SH-SY5Y (cell line): ENCODE measurements around the gene ARHGEF17.

Experiments used
- GATA2 ChIP-seq: IDR thresholded peaks from 2 replicates; pipeline ENCODE4 v1.6.1; 2011; ENCODE audit warnings: mild to moderate bottlenecking, low read depth, low read length
- GATA3 ChIP-seq: IDR thresholded peaks from 2 replicates; pipeline ENCODE4 v1.6.1; 2011; ENCODE audit warnings: low read depth, mild to moderate bottlenecking, low read length, moderate library complexity

The ARHGEF17 gene

DNA sequence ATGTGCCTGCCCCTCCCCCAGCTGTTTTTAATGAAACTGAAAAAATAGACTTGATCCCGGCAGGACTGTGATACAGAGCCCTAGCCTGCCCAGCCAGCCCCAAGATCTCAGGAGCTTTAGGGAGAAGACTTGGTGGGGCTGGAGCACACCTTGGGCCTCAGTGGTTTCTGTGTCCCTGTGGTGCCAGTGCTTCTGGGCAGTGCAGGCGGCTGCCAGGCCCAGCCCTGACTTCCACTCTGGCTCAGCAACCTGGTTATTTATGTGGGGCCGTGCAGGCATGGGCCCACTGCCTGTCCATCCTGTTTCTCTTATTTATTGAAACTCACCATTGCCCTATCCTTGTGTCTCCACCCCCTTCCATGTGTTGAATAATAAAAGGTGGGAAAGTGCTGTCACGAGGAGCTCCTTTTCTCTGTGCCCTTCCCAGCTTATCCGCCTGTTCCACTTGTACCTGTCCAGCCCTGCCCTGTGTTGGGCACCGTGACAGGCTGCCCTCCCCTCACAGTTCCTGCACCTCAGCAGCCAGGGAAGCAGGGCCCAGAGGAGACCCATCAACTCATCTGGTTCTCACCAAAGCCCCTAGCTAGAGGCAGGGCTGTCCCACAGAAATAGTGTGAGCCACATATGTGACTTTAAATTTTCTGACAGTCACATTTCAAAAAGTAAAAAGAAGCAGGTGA lies 88.3 kb downstream of the ARHGEF17 start:
- no peak for TF ChIP-seq GATA2
- no peak for TF ChIP-seq GATA3

DNA sequence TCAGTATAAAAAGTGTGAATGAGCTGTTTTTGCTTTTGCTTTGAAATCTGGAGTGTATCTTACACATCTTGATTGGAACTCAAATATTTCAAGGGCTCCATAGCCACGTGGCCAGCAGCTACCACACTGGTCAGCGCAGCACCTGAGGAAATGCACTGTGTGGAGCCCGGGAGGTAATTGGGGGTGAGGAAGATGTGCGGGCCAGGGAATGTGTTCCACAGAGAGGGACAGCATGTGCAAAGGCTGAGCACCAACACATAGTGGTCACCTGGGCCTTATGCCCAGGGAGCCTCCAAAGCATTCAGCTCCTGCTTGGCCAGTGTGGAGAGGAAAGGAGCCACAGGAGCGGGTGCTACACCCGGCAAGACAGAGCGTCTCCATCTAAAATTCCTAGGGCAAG lies 88.9 kb downstream of the ARHGEF17 start:
- TF ChIP-seq GATA2 = no peak

DNA sequence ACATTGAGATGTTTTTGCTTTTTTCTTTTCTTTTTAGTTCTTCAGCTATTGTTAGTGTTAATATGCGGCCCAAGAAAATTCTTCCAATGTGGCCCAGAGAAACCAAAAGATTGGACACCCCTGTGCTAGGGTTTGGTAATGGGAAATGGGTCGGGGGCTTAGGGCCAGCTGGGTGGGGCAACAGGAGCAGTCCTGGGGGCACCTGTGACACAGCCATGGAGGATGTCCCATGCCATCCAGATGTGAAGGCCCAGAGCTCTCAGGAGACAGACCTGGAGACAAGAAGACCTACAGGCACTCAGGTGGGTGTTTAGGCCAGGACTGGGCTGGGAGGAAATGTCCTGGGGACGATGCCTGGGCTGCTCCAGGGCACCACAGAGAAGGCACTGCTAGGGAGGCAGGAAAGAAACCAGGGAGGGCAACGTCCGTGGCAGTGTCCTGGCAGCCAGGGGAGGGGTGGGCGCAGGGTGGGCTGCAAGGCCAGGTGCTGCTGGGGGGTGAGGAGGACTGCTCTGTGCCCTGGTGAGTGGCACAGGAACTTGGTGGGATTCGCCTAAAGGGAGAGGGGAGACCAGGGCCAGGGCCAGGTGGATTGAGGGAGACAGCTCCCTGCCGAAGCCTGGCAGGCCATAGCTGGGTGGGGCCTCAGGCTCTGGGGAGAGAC lies 89.5 kb downstream of the ARHGEF17 start:
- TF ChIP-seq GATA2 (no peak), GATA3 (no peak)

DNA sequence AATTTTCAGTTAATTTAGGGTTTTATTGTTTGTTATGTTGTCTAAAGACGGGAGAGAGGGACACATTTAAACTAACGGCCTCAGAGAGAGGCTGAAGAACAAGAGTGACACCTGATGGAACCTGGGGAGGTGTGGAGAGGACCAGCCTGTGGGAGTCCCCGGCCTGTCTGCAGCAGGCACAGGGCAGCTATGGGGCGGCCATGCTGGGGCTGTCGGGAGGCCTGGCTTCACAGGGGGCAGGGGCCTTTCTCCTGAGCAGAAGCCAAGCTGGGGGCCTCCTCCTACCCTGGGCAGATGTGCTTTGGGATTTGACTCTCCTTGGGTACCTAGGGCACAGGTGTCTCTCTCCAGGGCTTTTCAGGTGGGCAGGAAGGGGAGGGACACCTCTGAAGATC lies 90.1 kb downstream of the ARHGEF17 start:
- no peak for TF ChIP-seq GATA2
- no peak for TF ChIP-seq GATA3

DNA sequence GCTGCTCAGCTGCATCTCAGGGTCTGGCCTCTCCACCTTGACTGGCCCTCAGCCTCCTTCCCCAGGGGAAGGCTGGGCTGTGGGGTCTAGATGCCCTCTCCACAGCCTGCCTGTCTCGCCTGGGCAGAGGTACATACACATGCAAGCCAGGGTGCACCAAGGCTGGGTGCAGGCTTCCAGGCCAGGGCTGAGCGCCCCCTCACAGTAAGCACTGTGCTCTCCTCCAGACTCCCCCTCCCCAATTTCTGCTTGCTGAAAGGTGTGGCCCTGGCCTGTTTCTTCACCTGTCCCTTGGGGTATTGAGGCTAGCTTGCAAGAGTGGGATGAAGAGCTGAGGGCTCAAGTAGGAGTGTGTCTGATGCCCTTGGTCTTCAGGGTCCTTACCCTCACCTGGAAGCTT lies 90.6 kb downstream of the ARHGEF17 start:
- TF ChIP-seq GATA2 (no peak), GATA3 (no peak)

DNA sequence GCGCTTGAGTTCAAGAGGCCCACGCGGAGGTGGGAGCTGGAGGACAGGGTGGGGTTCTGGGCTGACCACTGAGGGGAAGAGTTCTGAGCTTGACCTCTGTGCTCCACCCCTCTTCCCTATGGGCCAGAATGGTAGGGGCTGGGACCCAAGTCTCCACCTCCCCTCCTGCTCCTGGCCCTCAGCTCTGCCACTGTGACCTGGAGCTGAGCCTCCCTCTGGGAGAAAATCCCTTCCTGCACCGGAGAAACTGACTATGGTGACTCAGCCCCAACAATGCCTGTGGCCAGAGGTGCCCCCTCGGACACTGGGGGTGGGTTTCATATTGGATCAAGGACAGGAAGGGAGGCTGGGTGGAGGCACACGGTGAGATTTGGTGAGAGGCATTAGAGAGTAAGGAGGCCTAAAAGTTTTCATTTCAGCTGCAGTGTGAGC lies 91.1 kb downstream of the ARHGEF17 start:
- TF ChIP-seq GATA2 = no peak
- TF ChIP-seq GATA3 = no peak

DNA sequence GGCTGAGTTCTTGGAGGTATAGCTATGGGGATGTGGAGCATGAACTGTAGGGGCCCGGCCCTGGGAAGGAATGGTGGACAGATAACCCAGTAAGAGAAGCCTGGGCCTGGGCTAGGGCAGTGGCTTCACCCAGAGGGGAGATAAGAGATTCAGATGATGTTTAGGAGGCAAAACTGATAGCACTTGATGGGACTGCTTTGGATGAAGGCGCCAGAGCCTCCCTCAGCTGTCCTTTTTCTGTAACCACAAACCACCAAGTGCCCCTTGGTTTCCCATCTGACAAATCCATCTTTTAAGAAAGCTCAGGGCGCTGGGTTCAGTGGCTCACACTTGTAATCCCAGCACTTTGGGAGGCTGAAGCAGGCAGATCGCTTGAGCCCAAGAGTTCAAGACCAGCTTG lies 91.6 kb downstream of the ARHGEF17 start:
- TF ChIP-seq GATA2 (no peak), GATA3 (no peak)

DNA sequence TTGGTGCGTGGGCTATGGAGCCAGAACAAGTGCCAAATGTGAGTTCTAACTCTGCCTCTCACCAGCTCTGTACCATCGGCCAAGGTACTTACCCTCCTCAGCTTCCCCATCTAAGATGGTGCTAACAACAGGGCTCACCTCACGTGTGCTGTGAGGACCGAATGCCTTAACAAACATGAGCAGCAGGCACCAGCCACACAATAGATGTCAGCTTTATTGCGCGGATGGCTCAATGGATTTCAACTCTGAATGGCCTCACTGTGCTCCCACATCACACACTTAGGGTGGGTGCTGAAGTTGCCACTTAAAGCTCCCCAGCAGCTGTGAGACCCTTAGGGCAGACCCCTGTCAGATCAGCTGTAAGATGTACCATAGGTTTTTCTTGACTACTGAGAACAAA lies 92.2 kb downstream of the ARHGEF17 start:
- TF ChIP-seq GATA2 = no peak
- no peak for TF ChIP-seq GATA3

DNA sequence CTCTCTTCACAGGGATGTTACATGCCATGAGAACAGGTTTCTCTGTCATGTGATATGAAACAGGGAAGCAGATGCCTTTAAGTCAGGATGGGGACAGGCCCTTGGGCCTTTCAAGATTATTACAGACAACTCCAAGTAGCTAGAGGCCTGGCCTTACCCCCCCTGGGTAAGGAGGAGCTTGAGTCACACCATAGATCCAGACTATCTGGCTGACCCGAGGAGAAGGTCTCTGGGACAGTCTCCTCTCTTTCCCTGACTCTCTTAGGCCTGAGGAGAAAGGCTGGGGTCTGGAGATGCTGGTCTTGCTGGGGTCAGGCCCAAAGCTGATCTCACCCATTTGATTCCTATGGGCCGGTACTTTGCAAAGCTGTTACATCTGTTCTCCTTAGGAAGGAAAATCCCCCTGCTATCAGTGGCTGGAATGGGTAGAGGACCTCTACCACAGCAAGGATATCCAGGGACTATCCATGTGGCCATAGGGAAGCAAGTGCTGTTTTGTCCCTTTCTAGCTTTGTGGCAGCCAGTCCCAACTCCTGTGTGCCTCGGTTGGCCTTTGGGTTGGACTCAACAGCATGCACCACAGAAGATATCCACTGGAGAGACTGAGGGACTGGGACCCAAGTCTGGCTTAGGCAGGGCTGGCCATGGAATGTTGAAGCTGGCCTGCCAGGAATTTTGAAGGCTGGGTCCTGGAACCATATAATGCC lies 93.3 kb downstream of the ARHGEF17 start:
- TF ChIP-seq GATA2 = no peak

DNA sequence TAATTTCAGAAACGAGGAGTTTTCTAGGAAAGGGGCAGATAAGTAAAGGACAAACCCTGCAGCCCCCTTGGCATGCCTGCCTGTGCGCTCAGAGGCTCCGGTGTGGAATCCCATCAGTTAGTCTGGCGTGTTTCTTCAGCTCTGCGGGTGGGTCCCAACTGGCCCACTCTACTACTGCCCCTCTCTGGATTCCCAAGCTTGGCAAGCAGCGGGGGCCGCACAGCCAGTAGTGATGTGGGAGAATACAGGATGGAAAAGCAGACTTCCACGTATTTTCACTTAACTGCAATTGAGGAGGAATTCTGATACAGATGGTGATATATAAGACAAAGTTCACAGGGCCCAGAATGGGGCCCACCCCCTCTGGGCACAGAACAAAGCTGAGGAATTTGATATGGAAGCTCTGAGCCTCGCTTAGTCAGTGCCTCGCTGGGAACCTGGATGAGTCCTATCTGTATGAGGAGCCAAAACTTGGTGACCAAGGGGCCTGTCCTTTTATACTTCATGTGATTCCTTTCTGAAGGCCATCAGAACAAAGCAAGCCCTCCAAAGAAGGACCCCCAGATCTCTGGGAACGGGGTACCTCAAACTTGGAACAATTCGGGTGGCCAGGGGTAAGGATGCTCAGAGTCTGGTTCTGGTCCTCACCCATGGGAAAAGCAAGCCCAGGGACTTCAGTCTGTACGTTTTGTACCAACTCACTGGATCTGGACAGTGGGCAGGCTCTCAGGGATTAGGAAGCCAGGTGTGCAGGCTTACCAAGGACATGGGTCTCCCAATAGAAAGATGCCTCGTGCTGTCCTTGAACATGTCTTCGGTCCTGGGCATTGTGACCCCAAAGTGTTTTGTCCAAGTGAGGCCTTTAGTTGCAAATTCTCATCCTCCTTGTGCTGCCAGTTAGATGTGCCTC lies 94.1 kb downstream of the ARHGEF17 start:
- TF ChIP-seq GATA3 (no peak), GATA2 (no peak)

DNA sequence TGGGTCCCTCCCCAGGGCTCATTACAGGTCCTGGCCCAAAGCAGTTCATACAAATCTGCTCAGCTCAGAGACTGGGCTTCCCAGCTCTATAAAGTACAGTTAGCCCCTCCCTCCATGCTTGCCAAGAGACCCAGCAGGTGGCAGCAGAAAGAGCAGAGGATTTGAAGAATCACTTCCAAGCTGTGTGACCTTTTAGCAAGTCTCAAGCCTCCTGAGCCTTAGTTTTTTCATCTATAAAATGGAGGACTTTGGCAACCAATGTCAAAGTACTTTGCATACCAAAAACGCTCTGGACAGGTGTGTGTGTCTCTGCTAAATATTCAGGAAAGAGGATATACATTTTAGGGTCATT lies 94.7 kb downstream of the ARHGEF17 start:
- TF ChIP-seq GATA2 = no peak
- TF ChIP-seq GATA3 = no peak

DNA sequence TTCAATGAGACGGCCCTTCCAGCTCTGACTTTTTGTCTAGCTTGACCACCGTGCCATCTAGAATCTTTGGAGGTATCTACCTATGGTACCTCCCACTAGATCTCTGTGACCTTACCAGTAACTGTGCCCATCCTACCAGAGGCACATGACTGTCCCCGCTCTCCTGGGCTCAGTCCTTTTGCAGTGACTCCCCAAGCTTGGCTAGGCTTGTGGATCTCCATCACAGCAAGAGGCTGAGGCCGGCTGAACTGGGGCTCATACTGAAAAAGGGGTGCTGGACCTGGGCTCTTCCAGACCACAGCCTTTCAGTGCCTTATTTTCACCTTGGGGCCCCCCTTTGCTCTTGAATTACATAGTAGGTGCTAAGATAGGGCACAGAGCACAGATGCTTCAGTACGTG lies 95.5 kb downstream of the ARHGEF17 start:
- TF ChIP-seq GATA2 = no peak
- TF ChIP-seq GATA3 = no peak

DNA sequence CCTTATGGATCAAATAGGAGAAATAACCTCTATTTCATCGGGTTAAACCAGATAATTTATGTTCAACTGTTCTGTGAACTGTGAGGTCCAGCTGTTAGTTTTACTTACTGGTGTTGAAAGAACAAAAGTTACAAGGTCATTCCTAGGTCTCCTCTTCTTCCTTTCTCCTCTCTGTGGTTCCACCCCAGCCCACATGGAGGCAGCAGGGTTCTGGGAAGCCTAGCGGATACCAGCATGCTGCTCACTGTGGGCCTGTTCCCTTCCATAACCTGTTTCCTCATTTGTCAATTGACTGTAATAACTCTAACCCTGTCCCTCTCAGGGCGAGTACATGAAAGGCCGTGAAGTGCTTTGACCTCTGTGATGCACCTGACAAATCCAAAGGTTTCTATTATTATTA lies 96.0 kb downstream of the ARHGEF17 start:
- no peak for TF ChIP-seq GATA3
- TF ChIP-seq GATA2 = no peak

DNA sequence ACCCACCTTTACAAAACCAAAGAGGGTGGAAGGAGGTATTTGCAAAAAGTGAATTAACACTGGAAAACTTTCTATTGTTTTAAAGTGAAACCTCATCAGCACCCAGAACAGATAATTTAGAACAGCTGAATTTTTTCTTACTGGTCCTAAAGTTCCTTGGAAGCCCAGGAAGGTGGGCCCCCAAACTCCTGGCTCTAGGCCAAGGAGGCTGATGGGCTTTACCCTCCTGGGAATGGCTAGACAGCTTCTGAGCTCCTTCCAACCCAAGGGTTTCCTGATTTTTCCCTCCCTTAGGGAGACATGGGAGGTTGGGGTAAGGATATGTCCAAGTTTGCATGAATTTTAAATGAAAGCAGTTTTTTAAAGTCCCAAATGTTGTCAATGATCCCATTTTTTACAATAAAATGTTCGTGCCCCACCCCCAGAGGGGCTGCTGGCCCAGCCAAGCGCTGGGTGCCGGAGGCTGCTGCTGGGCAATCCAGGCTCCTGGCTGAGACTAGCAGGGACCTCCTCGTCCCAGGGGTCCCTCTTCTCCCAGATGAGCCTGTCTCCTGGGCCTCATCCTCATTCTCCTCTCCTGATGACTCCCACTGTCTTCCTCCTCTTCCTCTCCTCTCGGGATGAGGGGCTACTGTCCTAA lies 96.5 kb downstream of the ARHGEF17 start:
- no peak for TF ChIP-seq GATA2
- no peak for TF ChIP-seq GATA3

DNA sequence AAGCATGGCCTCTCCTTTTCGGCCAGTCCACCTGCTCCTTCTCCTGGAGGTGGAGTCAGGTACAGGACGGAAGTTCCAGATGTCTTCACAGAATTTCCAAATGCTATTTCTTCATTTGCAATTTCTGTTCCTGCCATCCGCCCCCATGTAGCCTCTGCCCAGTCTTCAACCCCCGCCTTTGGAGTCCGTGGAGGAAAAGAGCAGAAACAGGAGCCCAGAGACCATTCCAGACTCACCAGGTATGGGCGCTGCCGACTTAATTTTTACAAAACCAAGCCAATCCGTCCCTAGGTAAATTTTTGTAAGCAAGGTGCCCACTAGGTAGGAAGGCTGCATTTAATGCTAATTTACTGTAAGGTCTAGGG lies 97.1 kb downstream of the ARHGEF17 start:
- TF ChIP-seq GATA2 (no peak), GATA3 (no peak)
